Activated CD8-positive, alpha-beta T cell treated with anti-CD3 and anti-CD28 coated beads for 36 hours (primary cell): Measurements from ENCODE around the gene UCP3. TPM values are rescaled to one million over a fixed set of nuclear protein-coding genes. Genes with fewer than 3 reads are reported as not detected.

Experiments used
- ATAC-seq: fragments of 200-7000 bp; cut with Tn5 transposase; one replicate; pipeline ENCODE4 v1.10.0; 2021; ENCODE audit warnings: mild to moderate bottlenecking, moderate library complexity
- CTCF ChIA-PET: fragments of 350-600 bp; sonication (Branson Sonifier 250); formaldehyde crosslinking; loops from one replicate; lab custom pipeline; 2021; ENCODE audit warnings: antibody characterized with exemption; lab: Charles Lee
- POLR2A ChIA-PET: fragments of 350-600 bp; sonication (Branson Sonifier 250); formaldehyde crosslinking; loops from one replicate; lab custom pipeline; 2021; ENCODE audit warnings: antibody characterized with exemption; lab: Charles Lee
- DNase-seq: peaks from one replicate; pipeline ENCODE4 v3.0.0-alpha.2; 2020
- H3K27ac Mint-ChIP-seq: one replicate; pipeline ENCODE4 v1.8.0; 2021; ENCODE audit warnings: mild to moderate bottlenecking, mixed read lengths
- H3K27me3 Mint-ChIP-seq: one replicate; pipeline ENCODE4 v1.8.0; 2021; ENCODE audit warnings: mixed read lengths
- H3K36me3 Mint-ChIP-seq: one replicate; pipeline ENCODE4 v1.8.0; 2021; ENCODE audit warnings: low read depth, mixed read lengths
- H3K4me1 Mint-ChIP-seq: one replicate; pipeline ENCODE4 v1.8.0; 2021; ENCODE audit warnings: low read depth, mixed read lengths
- H3K4me3 Mint-ChIP-seq: one replicate; pipeline ENCODE4 v1.8.0; 2021; ENCODE audit warnings: mild to moderate bottlenecking, moderate library complexity, mixed read lengths
- H3K9me3 Mint-ChIP-seq: one replicate; pipeline ENCODE4 v1.8.0; 2021; ENCODE audit warnings: mixed read lengths
- intact Hi-C: fragments of 100-400 bp; cut with micrococcal nuclease; formaldehyde crosslinking; loops from one replicate; pipeline ENCODE4 v1.10.0; 2022
- total RNA-seq, 2 experiments: library from RNA; stranded (reverse); gene quantifications; one replicate each; pipeline ENCODE4 v1.2.3, GENCODE V29; 2021
- TF ChIP-seq, protein P1 (sequence below): fragments of 200-600 bp; IDR thresholded peaks from one replicate; pipeline ENCODE4 v1.8.0; 2022; ENCODE audit warnings: antibody characterized with exemption, mild to moderate bottlenecking

Gene UCP3
- total RNA-seq, 2 experiments from 2014 or later, result 1.5 to 2.2 TPM

DNA sequence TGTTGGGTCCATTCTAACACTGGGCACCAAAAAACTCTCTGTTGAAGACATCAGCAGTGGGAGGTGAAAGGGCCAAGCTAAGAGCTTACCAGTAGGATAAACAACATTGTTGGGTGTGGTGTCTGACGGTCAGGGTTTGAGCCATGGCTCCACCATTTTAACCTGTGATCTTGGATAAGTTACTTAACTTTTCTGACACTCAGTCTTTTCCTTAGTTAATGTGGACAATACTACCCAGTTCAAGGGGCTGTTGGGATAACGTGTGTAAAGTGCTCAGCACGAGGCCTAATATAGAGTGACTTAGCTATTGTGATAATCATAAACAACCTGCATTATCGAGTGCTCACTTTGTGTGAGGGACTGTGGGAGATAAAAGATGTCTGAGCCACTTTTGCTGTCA lies 6.1 kb downstream of the UCP3 start:
- CTCF ChIA-PET, result no interaction called here
- intact Hi-C loops, result no loop called here
- DNase-seq (no peak), ATAC-seq (no peak)
- Mint-ChIP-seq H3K27me3 (no peaks in the 10 kb centered on the region), H3K36me3 (peaks cover 34% of the 10 kb centered on the region), H3K27ac (no peak overlapping the region), H3K9me3 (no peaks in the 10 kb centered on the region), H3K4me3 (no peak overlapping the region), H3K4me1 (peaks cover 79% of the 10 kb centered on the region)
- POLR2A ChIA-PET, result interaction anchor here (1.3 to 14.1 kb wide), 4 partner anchors 9 to 22 kb away, joined by 4 to 176 read pairs (median 6); partner anchors contain the start of gene UCP2
- TF ChIP-seq, protein P1, sequence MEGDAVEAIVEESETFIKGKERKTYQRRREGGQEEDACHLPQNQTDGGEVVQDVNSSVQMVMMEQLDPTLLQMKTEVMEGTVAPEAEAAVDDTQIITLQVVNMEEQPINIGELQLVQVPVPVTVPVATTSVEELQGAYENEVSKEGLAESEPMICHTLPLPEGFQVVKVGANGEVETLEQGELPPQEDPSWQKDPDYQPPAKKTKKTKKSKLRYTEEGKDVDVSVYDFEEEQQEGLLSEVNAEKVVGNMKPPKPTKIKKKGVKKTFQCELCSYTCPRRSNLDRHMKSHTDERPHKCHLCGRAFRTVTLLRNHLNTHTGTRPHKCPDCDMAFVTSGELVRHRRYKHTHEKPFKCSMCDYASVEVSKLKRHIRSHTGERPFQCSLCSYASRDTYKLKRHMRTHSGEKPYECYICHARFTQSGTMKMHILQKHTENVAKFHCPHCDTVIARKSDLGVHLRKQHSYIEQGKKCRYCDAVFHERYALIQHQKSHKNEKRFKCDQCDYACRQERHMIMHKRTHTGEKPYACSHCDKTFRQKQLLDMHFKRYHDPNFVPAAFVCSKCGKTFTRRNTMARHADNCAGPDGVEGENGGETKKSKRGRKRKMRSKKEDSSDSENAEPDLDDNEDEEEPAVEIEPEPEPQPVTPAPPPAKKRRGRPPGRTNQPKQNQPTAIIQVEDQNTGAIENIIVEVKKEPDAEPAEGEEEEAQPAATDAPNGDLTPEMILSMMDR, result no peak

GRCh38 chr11:74001822-74002286 lies 7.0 kb downstream of the UCP3 start:
- Mint-ChIP-seq H3K4me1 (peaks cover 79% of the 10 kb centered on the region), H3K4me3 (no peak overlapping the region), H3K27ac (peak overlapping the region; percentile 31), H3K9me3 (no peaks in the 10 kb centered on the region), H3K27me3 (no peaks in the 10 kb centered on the region), H3K36me3 (peaks cover 34% of the 10 kb centered on the region)
- CTCF ChIA-PET, result interaction anchor here (1.1 kb wide), 1 partner anchor 31 kb away, joined by 3 read pairs; no protein-coding TSS in a partner anchor
- POLR2A ChIA-PET, result interaction anchor here (1.3 to 14.1 kb wide), 4 partner anchors 10 to 21 kb away, joined by 4 to 176 read pairs (median 6); partner anchors contain the start of gene UCP2
- intact Hi-C loops, result no loop called here
- ATAC-seq (no peak), DNase-seq (no peak)
- TF ChIP-seq, protein P1, result no peak

- DNase-seq, result no peak
- intact Hi-C loops, result no loop called here
- peak overlapping the region; percentile 63 for H3K27ac Mint-ChIP-seq
- peaks cover 34% of the 10 kb centered on the region for H3K36me3 Mint-ChIP-seq
- ChIA-PET CTCF (no interaction called here), POLR2A (interaction anchor here (1.1 to 14.1 kb wide), 3 partner anchors 10 to 20 kb away, joined by 5 to 176 read pairs (median 5); partner anchors contain the start of gene UCP2)
- no peak for ATAC-seq
- TF ChIP-seq, protein P1, result no peak
- H3K27me3 Mint-ChIP-seq, result no peaks in the 10 kb centered on the region
- H3K9me3 Mint-ChIP-seq, result no peaks in the 10 kb centered on the region
- H3K4me1 Mint-ChIP-seq, result peaks cover 78% of the 10 kb centered on the region
- H3K4me3 Mint-ChIP-seq, result no peak overlapping the region
Measured at GRCh38 chr11:74000307-74001133, 8.4 kb downstream of the UCP3 start.

- Mint-ChIP-seq H3K9me3 (no peaks in the 10 kb centered on the region), H3K36me3 (peaks cover 32% of the 10 kb centered on the region), H3K27me3 (no peaks in the 10 kb centered on the region), H3K27ac (peak overlapping the region; percentile 63), H3K4me3 (no peak overlapping the region), H3K4me1 (peaks cover 78% of the 10 kb centered on the region)
- DNase-seq (no peak), ATAC-seq (no peak)
- TF ChIP-seq, protein P1, result no peak
- ChIA-PET CTCF (no interaction called here), POLR2A (interaction anchor here (1.1 to 14.1 kb wide), 3 partner anchors 11 to 19 kb away, joined by 5 to 176 read pairs (median 5); partner anchors contain the start of gene UCP2)
- intact Hi-C loops, result no loop called here
Measured at GRCh38 chr11:73999581-74000306, 9.1 kb downstream of the UCP3 start.
